ENCODE results near the gene TSPAN3.

DNA sequence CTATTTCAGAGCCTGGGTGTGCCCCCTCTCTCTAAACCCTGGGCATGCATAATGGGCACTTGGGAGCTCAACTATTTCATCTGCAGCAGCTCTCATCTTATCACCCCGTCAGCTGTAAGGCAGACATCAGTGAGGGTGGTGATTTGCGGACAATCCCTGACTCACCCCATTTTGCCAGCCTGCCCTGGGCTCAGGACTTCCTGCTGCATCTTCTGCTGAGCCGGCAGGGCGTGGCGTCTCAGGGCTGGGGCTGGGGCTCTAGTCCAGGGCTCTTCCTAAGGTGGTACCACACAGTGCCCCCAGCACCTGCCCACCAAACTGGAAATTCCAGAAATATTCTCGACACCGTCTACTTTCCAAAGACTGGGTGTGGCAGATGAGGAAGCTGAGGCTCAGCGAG, 76.9 kb downstream of the TSPAN3 start:
- TF ChIP-seq POLR2AphosphoS5 (IDR thresholded peaks at IDR 0.05; ENCODE audit: low read depth, low read length) (no peak), TAF1 (IDR thresholded peaks at IDR 0.05; ENCODE audit: borderline replicate concordance, low read depth, low read length) (no peak), POLR2A (IDR thresholded peaks at IDR 0.05; ENCODE audit: low read depth, low read length) (no peak)

Measured in GM12892 (cell line).